Activated gamma-delta T cell (primary cell): ENCODE data around the gene RING1.

ENCODE experiments used
- DNase-seq: peaks from one replicate; lab custom pipeline; 2025; lab: John Stamatoyannopoulos, UW

Gene RING1

DNA sequence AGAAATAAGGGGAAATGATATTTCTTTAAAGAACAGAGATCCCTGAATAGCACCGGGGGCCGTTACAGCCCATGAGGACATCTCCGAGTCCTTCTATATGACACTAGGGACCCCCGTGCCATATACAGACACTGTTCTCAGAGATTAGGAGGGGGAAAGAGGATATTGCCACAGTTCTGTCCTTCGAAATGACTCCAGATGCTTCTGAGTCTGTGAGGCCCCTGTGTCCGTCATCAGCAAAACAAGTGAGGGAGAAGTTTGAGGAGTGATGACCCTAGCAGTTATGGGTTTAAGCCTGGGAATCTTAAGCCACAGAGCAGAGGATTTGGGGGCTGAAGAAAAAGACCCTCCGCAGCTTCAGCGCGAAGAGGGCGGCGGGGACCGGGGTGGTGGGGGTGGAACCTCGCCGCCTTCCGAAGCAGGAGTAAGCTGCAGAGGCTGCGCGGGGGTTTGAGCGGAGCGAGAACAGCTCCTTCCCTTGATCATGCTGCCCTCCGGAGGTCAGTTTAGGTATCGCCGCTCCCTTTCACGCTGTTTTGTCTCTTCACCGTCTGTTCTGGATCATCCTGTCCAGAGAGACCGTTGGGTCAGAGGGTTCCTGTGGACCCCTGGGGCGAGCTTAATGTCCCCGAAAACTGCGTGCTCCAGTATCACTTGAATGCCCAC is 39.8 kb downstream of the RING1 start:
- peak; percentile 39 for DNase-seq

DNA sequence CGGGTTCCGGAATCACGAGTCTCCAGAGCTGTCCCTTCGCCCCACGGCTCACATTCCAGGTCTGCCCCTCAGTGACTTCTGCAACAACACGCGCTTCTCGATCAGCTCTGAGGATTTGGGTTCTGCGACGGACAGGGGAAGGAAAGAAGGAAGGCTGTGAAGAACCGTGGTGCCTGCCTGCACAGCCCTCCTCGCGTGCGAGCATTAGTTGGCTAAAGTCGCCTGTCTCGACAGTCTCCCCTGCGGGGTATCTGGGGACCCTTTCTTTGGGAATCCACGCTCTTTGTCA is 40.3 kb downstream of the RING1 start:
- DNase-seq, result no peak

DNA sequence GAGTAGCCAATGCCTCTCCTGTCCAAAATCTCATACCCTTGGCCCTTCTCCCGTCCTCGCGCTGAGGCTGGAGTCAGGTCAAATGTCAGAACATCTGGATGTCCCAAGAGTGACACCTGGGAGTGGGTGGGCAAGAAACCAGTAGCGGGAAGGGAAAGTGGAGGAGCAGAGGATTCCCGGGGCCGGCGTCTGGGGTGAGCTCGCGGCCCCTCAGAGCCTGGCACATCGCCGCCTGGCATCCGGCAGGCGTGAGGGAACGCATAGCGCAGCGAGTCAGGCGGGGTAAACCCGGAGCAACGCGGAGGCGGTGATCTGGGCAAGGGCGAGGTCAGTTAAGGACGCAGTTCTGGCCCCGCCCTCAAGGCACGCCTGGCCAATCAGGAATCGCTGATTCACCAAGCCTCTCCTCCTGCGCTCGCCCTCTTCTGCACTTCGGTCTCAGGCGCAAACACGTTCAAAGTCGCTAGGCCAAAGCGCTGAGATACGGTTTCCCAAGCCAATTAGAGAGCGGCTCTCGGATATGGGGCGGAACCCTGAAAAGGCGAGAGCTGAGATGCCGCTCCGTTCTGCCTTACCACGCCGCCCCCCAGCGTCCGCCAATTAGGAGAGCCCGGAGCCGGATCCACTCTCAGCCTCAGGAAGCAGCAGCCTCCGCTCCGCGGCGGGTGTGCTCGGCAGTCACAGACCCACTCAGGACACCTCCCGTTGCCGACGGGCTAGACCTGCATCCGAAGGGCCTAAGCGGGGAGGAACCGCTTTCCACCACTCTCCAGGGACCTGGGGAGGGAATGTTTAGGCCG is 40.8 kb downstream of the RING1 start:
- DNase-seq, result peak; percentile 83

DNA sequence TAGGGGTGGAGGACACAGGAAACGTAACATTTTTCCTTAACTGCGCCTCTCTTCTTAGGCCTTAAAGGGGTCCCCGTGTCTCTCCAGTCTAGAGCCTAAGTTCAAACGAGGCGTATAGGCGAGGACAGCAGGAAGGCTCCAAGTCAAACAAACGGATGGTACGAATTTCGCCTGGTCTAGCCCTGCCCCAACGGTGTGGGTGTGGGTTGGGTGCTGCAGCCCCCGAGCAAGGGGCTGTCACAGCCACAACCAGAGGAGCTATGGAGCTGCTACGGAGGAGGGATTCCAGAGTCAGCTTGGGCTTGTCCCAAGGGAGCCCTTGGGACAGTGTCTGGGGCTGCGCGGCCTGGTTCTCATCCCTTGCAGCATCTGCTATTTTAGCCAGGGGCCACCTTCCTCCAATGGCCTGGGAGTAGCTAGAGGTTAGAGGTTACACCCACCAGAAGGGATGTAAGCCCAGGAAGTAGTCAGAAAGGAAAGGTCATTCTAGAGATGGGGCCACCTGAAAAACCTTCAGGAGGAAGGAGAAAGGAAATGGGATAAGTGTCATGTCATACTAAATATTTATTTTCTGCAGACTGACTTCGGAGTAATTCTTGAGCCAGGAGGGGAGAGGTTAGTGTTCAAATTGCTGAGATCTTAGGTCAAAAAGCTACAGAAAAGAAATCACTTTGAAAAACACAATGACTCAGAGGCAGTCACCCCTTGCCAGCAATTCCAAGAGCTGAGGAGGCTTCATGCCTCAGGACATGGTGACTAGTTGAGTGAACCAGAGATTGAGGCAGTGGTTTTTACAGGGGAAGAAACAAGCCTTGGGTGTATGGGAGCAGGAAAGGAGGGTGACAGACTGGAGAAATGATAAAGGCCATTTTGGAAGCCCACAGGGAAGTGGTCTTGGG is 41.7 kb downstream of the RING1 start:
- DNase-seq, result no peak

DNA sequence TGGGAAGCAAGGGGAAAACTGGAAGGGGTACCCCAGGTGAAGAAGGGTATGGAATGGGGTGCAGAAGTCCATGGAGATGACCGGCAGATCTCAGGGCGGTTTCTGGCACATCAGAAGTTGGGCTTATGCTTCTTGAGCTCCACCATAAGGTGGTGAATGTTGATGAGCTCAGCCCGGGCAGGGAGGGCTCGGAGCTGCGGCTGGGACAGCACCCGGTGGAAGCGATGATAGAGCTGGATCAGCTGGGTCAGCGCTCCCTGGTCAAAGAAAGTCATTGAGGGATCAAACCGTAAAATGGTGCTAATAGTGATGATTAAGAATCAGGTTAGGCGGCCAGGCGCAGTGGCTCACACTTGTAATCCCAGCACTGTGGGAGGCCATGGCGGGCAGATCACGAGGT is 42.4 kb downstream of the RING1 start:
- no peak for DNase-seq

DNA sequence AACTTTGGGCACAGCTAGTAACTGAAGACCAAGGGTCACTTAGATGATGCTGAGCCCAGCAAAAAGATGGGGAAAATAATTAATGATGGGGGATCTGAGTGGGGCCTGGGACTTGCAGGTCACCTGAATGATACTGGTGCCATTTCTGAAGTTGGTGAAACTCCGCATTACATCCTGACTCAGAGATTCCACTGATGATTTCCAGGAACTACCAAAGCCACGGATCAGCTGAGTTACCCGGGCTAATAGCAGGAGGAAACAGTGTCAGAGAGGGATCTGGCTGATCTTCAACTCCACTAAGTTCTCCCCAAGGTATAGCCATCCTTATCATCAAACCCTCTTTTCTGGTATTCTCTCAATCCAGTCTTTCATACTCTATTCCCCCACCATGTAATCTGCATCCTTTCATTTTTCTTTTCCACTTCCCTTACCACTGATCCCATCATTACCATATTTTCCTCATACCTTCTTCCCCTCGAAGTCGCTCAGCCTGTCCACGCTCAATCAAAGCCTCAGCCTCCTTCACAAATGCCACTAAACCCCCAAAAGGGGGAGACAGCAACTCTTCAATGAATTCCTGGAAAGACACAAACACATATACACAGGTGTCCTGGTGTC is 43.2 kb downstream of the RING1 start:
- DNase-seq, result no peak

DNA sequence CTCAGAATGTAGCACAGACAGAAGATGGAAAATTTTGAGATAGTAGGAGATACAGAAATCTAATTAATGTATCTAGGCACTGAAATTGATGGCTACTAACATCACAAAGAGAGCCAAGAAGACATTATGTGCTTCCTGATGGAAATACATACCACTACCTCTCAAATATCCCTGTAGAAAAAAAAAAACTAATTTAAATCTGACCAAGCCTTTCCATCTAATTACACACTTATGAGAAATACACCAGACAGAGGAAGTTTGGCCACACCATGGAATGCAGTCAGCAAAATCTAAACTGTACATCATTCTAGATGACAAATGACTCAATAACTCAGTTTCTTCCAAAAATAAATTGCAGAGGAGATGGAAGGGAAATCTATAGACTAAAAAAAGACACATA is 44.5 kb downstream of the RING1 start:
- DNase-seq, result no peak

DNA sequence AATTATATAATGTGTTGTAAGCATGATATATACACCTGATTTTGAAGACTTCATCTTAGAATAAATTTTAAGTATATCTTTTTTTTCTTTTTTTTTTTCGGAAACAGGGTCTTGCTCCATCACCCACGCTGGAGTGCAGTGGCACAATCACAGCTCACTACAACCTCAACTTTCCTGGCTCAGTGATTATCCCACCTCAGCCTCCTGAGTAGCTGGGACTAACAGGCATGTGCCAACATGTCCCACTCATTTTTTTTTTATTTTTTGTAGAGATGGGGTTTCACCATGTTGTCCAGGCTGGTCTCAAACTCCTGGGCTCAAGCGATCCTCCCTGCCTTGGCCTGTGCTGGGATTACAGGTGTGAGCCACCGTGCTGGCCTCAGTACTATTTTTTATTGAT is 46.3 kb downstream of the RING1 start:
- no peak for DNase-seq

DNA sequence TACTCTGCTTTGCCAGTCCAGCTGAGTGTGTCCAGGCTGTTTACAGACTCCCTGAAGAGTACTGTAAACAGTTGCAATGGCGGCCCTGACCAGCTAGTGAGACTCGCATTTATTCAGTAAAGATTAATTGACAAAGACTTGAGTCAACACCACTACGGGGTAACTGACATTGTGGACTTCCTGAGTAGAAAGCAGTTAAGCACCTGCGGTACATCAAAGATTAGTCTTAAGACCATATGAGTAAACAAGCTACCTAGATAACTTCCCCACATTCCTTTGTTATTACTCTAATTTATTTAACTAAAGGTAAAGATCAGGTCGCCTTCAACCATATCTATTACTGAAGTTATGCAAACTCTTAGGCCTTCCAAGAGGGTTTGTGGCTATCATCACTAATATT is 50.7 kb downstream of the RING1 start:
- DNase-seq, result no peak
